K562 (cell line): ENCODE results near the gene BCL3.

ENCODE experiments used
- EGR1 ChIP-seq: fragments of 450-650 bp; conservative IDR thresholded peaks from 2 replicates; pipeline ENCODE4 v1.6.1; 2017; ENCODE audit warnings: mild to moderate bottlenecking
- HDAC2 ChIP-seq: fragments of 450-650 bp; IDR thresholded peaks from 2 replicates; pipeline ENCODE4 v1.6.1; 2016; ENCODE audit warnings: mild to moderate bottlenecking
- MYC ChIP-seq, 2 experiments: fragments of 250-450 bp in 1 of 2; sonication (Bioruptor Pico) in 1 of 2; IDR thresholded peaks; 2 replicates each; pipeline versions ENCODE4 v1.5.1 to v1.6.1; 2012 to 2021; ENCODE audit warnings: low read depth in 2 of 2, borderline replicate concordance in 1 of 2, improper control_type of control experiment in 1 of 2, low read length in 1 of 2, mild to moderate bottlenecking in 1 of 2, moderate library complexity in 1 of 2
- TF ChIP-seq, protein P1 (sequence below): sonication (generic); formaldehyde crosslinking; IDR thresholded peaks from 2 replicates; pipeline ENCODE4 v1.8.1; 2023; ENCODE audit warnings: mild to moderate bottlenecking, missing genetic modification reagents, moderate library complexity

DNA sequence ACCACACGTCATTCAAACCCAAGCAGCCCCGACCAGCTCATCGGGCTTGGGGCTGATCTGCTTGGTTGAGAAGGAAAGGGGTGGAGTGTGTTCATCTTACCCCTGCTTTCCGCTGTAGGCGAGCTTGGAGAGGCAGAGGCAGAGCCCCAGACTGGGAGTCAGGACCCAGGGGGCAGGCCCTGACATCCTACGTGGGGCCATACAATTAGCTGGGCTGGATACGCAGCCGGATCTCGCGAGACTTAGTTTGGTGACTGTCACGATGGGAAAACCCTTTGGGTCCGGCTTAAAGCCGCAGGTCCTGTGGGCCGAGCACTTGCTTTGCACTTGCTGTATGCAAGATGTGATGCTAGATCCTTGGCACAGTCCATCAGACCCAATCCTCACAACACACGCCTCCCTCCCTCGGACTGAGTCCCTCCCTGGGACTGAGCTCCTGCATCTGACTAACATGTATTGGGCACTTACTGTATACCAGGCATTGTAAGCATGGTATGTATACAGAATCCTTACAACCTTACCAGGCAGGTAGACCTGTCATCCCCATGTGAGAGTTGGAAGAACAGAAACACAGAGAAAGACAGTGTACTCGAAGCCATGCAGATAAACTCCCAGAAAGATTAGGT, 45.8 kb upstream of the BCL3 start:
- TF ChIP-seq EGR1, result no peak
- TF ChIP-seq, protein P1, sequence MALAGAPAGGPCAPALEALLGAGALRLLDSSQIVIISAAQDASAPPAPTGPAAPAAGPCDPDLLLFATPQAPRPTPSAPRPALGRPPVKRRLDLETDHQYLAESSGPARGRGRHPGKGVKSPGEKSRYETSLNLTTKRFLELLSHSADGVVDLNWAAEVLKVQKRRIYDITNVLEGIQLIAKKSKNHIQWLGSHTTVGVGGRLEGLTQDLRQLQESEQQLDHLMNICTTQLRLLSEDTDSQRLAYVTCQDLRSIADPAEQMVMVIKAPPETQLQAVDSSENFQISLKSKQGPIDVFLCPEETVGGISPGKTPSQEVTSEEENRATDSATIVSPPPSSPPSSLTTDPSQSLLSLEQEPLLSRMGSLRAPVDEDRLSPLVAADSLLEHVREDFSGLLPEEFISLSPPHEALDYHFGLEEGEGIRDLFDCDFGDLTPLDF (CRISPR knock-in tag), result no peak
- TF ChIP-seq HDAC2, result no peak
- no peak for TF ChIP-seq MYC (IDR thresholded peaks at IDR 0.05; ENCODE audit: low read depth, low read length)
- no peak for TF ChIP-seq MYC (CRISPR knock-in tag; IDR thresholded peaks at IDR 0.05; ENCODE audit: borderline replicate concordance, low read depth)
